ENCODE measurements around the gene WDR37.

The WDR37 gene

GRCh38 chr10:1083581-1083980 is 27.4 kb downstream of the WDR37 start:
- TF ChIP-seq RAD21 (IDR thresholded peaks at IDR 0.05; ENCODE audit: low read depth), result no peak
- no peak for TF ChIP-seq USF1 (IDR thresholded peaks at IDR 0.05)
- TF ChIP-seq TCF12 (IDR thresholded peaks at IDR 0.05; ENCODE audit: low read depth), result no peak
- TF ChIP-seq CEBPB (IDR thresholded peaks at IDR 0.05), result no peak
- TF ChIP-seq REST (IDR thresholded peaks at IDR 0.05; ENCODE audit: low read depth), result no peak
- no peak for TF ChIP-seq CREB1 (IDR thresholded peaks at IDR 0.05; ENCODE audit: low read depth)

- TF ChIP-seq CREB1 (IDR thresholded peaks at IDR 0.05; ENCODE audit: low read depth), result no peak
- no peak for TF ChIP-seq RAD21 (IDR thresholded peaks at IDR 0.05; ENCODE audit: low read depth)
Observed at GRCh38 chr10:1084011-1084950, 28.1 kb downstream of the WDR37 start.

- TF ChIP-seq RAD21 (IDR thresholded peaks at IDR 0.05; ENCODE audit: low read depth) (no peak), NFIC (IDR thresholded peaks at IDR 0.05) (no peak), YY1 (IDR thresholded peaks at IDR 0.05; ENCODE audit: low read depth) (no peak), MAX (IDR thresholded peaks at IDR 0.05) (no peak), CEBPB (IDR thresholded peaks at IDR 0.05) (no peak), TCF12 (IDR thresholded peaks at IDR 0.05; ENCODE audit: low read depth) (no peak), ZBTB7A (IDR thresholded peaks at IDR 0.05; ENCODE audit: low read depth) (no peak), EGR1 (IDR thresholded peaks at IDR 0.05) (no peak), TEAD4 (IDR thresholded peaks at IDR 0.05) (no peak), USF1 (IDR thresholded peaks at IDR 0.05) (no peak), TAF1 (IDR thresholded peaks at IDR 0.05; ENCODE audit: low read depth) (no peak), FOXM1 (IDR thresholded peaks at IDR 0.05; ENCODE audit: borderline replicate concordance, low read depth) (no peak), CREB1 (IDR thresholded peaks at IDR 0.05; ENCODE audit: low read depth) (no peak), EP300 (IDR thresholded peaks at IDR 0.05; ENCODE audit: borderline replicate concordance) (no peak)
Observed at GRCh38 chr10:1085258-1085657, 29.1 kb downstream of the WDR37 start.

GRCh38 chr10:1086787-1087186 is 30.6 kb downstream of the WDR37 start:
- TF ChIP-seq YY1 (IDR thresholded peaks at IDR 0.05; ENCODE audit: low read depth), result no peak
- TF ChIP-seq EGR1 (IDR thresholded peaks at IDR 0.05), result no peak
- TF ChIP-seq MAX (IDR thresholded peaks at IDR 0.05), result no peak
- no peak for TF ChIP-seq TCF12 (IDR thresholded peaks at IDR 0.05; ENCODE audit: low read depth)
- no peak for TF ChIP-seq REST (IDR thresholded peaks at IDR 0.05; ENCODE audit: low read depth)
- TF ChIP-seq TAF1 (IDR thresholded peaks at IDR 0.05; ENCODE audit: low read depth), result no peak
- TF ChIP-seq NFIC (IDR thresholded peaks at IDR 0.05), result no peak
- TF ChIP-seq ZBTB7A (IDR thresholded peaks at IDR 0.05; ENCODE audit: low read depth), result no peak
- no peak for TF ChIP-seq CREB1 (IDR thresholded peaks at IDR 0.05; ENCODE audit: low read depth)
- TF ChIP-seq CEBPB (IDR thresholded peaks at IDR 0.05), result no peak

GRCh38 chr10:1089017-1089689 is 33.0 kb downstream of the WDR37 start:
- TF ChIP-seq NFIC (IDR thresholded peaks at IDR 0.05) (no peak), YY1 (IDR thresholded peaks at IDR 0.05; ENCODE audit: low read depth) (no peak), CEBPB (IDR thresholded peaks at IDR 0.05) (no peak), TEAD4 (IDR thresholded peaks at IDR 0.05) (no peak), CREB1 (IDR thresholded peaks at IDR 0.05; ENCODE audit: low read depth) (no peak), TCF12 (IDR thresholded peaks at IDR 0.05; ENCODE audit: low read depth) (no peak)

- no peak for TF ChIP-seq NFIC (IDR thresholded peaks at IDR 0.05)
- no peak for TF ChIP-seq TAF1 (IDR thresholded peaks at IDR 0.05; ENCODE audit: low read depth)
- TF ChIP-seq MAX (IDR thresholded peaks at IDR 0.05), result no peak
Observed at GRCh38 chr10:1090696-1091095, 34.5 kb downstream of the WDR37 start.

All from Ishikawa (cell line).